Endothelial cell of umbilical vein (primary cell): ENCODE measurements around the gene PAEP.

ENCODE experiments used
- CTCF ChIP-seq, 2 donors: IDR thresholded peaks; 1 replicate in 1 of 2; 2 replicates in 1 of 2; pipeline ENCODE4 v1.5.1; 2011; ENCODE audit warnings: low read length in 2 of 2, mild to moderate bottlenecking in 2 of 2, moderate library complexity in 2 of 2, control low read depth in 1 of 2, inconsistent platforms in 1 of 2, low read depth in 1 of 2; ENCODE audit not compliant: insufficient read depth in 1 of 2; ENCODE audit errors: extremely low read depth in 1 of 2
- EZH2 ChIP-seq: IDR thresholded peaks from 2 replicates; pipeline ENCODE4 v1.6.1; 2012; ENCODE audit warnings: borderline replicate concordance, low read depth, mild to moderate bottlenecking, moderate library complexity, low read length, inconsistent platforms; ENCODE audit not compliant: severe bottlenecking
- FOS ChIP-seq: IDR thresholded peaks from 2 replicates; pipeline ENCODE4 v1.6.1; 2011; ENCODE audit warnings: mild to moderate bottlenecking, low read length, moderate library complexity, borderline replicate concordance; ENCODE audit not compliant: insufficient read depth
- JUN ChIP-seq: IDR thresholded peaks from 2 replicates; pipeline ENCODE4 v1.6.1; 2011; ENCODE audit warnings: borderline replicate concordance, low read depth; ENCODE audit not compliant: insufficient read length, insufficient read depth
- POLR2A ChIP-seq: IDR thresholded peaks from 2 replicates; pipeline ENCODE4 v1.6.1; 2012; ENCODE audit warnings: low read depth, mild to moderate bottlenecking, control low read depth, low read length

- TF ChIP-seq FOS (no peak), POLR2A (no peak), CTCF (IDR thresholded peaks at IDR 0.05; ENCODE audit: extremely low read depth in 1 of 2, insufficient read depth in 1 of 2, low read depth in 1 of 2, low read length in 2 of 2) (no peak), EZH2 (no peak), JUN (no peak)
These were observed 42.2 kb upstream of the PAEP start for GRCh38 chr9:135519179-135519971.
